ENCODE measurements around the gene C3orf22. TPM values are rescaled to one million over a fixed set of nuclear protein-coding genes. Genes with fewer than 3 reads are reported as not detected.

The C3orf22 gene
- total RNA-seq, 1 donor, result not detected

DNA sequence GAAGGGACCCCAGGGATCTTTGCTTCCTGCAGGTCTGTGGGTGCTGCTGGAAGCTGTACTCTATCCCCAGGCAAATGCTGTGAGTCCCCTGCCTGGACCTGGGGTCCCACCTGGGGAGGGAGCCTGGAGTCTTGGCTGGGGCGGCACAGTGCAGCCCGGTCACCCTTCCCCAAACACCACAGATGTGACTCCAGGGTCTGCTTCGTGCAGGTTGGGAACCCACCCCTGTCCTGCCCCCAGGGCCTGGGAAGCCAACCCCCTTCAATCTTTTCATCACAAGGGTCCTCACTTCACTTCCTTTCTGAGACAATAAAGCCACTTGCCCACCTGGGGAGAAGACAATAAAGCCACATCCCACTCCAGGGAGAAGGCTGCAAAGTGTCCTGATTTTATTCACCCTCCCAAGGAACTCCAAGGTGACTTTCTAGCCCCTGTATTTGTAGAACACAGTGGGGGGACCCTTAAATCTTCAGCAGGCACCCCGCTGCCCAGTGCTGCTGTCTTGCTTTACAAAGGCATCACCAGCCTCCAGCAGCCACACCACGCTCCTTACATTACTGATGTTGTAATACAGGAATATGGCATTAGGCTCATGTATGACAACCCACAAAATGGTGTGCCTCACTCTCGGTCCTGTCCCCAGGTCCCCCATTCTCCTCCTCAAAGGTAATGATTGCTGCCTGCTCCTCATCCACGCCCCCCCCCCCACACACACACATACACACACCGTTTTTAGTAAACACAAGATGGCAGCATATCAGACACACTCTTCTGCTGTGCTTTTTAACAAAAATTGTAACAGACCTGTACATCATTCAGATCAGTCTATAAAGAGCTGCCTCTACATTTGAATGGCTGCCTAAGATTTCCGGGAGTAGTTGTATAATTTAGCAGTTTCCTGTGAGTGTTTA, 9.9 kb downstream of the C3orf22 start:
- no peak overlapping the region for H3K4me3 ChIP-seq (ENCODE audit: low read depth, low read length)
- no peak for TF ChIP-seq CTCF (IDR thresholded peaks at IDR 0.05; ENCODE audit: insufficient read depth, low read depth, low read length)
- no peak for DNase-seq (ENCODE audit: low read depth)

GRCh38 chr3:126547721-126548120, 11.0 kb downstream of the C3orf22 start:
- TF ChIP-seq CTCF (IDR thresholded peaks at IDR 0.05; ENCODE audit: insufficient read depth, low read depth, low read length), result no peak
- no peak overlapping the region for H3K4me3 ChIP-seq (ENCODE audit: low read depth, low read length)
- DNase-seq (ENCODE audit: low read depth), result no peak

DNA sequence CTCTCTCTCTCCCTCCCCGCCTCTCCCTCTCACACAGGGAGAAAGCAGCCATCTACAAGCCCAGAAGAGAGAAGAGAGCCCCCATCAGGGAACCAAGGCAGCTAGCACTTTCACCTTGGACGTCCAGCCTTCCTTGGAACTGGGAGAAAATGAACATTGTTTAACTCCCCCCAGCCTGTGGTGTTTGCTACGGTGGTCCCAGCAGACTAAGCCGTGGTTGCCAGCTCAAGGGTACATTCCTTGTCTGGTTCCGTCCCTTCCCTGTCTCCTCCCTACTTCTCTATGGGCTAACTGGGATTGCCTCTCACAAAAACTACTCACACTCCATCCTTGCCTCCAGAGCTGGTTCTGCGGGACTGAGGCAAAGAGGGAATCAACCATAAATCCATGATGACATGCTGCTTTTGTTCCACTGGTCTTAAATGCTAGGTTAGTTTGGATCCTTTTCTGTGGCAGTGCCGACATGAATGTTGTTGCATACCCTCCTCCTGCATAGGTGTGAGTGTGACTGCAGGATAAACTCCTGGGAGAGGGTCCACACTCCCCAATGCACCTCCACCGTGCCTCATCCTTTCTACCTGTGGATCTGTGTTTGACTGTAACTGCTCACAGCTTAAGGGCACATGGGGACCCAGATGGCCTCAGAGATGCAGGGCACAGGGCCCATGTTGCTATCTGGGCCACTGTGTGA, 12.0 kb downstream of the C3orf22 start:
- no peak for DNase-seq (ENCODE audit: low read depth)
- H3K4me3 ChIP-seq (ENCODE audit: low read depth, low read length), result no peak overlapping the region
- TF ChIP-seq CTCF (IDR thresholded peaks at IDR 0.05; ENCODE audit: insufficient read depth, low read depth, low read length), result no peak

GRCh38 chr3:126546013-126546412, 12.7 kb downstream of the C3orf22 start:
- no peak for DNase-seq (ENCODE audit: low read depth)
- H3K4me3 ChIP-seq (ENCODE audit: low read depth, low read length), result no peak overlapping the region
- TF ChIP-seq CTCF (IDR thresholded peaks at IDR 0.05; ENCODE audit: insufficient read depth, low read depth, low read length), result no peak

DNA sequence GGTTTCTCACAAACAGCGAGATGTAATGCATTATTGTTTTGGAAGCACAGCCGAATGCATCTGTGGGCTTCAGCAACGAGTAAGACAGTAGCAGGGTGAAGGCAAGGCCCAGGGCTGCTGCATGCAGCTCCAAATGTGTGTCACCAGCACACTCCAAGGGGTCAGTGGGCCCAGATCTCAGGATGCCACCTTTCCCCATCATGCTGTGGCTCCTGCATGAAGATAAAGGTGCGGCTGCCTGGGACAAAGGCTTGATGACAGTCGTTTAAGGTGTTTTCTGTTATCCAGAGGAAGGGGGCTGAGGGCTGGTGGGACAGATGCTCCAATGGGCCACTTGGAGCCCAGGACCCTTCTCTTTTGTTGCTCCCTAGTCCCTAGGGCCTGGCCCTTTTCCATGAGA, 13.2 kb downstream of the C3orf22 start:
- no peak for TF ChIP-seq CTCF (IDR thresholded peaks at IDR 0.05; ENCODE audit: insufficient read depth, low read depth, low read length)
- H3K4me3 ChIP-seq (ENCODE audit: low read depth, low read length), result no peak overlapping the region
- no peak for DNase-seq (ENCODE audit: low read depth)

- H3K4me3 ChIP-seq (ENCODE audit: low read depth, low read length), result no peak overlapping the region
- no peak for TF ChIP-seq CTCF (IDR thresholded peaks at IDR 0.05; ENCODE audit: insufficient read depth, low read depth, low read length)
- DNase-seq (ENCODE audit: low read depth), result no peak
These were observed 14.0 kb downstream of the C3orf22 start for GRCh38 chr3:126544596-126545281.
